ENCODE measurements around the gene MMAB.

MMAB gene

GRCh38 chr12:109615556-109616229 is 42.4 kb upstream of the MMAB start:
- Histone ChIP-seq H3K36me3 (ENCODE audit: control insufficient read depth in 4 of 4, insufficient read depth in 4 of 4, low read length in 3 of 4) (no peaks in the 10 kb centered on the region), H3K4me3 (ENCODE audit: control insufficient read depth in 1 of 7, extremely low read depth in 1 of 7, insufficient read depth in 4 of 7, low read depth in 2 of 7, low read length in 6 of 7) (no peak overlapping the region), H3K27me3 (replicated peaks in 2 of 5; ENCODE audit: control insufficient read depth in 4 of 5, insufficient read depth in 5 of 5, low read length in 4 of 5) (peaks cover 0 to 36% (median 10%) of the 10 kb centered on the region in 5 experiments), H3K4me1 (ENCODE audit: control extremely low read depth in 1 of 4, control insufficient read depth in 4 of 4, insufficient read depth in 4 of 4, low read length in 3 of 4) (no peaks in the 10 kb centered on the region), H3K9me3 (ENCODE audit: control extremely low read depth in 1 of 5, control insufficient read depth in 4 of 5, insufficient read depth in 2 of 5, low read depth in 1 of 5, low read length in 4 of 5) (no peaks in the 10 kb centered on the region), H3K27ac (ENCODE audit: insufficient read depth in 1 of 2, low read depth in 1 of 2, low read length in 2 of 2, poor library complexity in 1 of 2, severe bottlenecking in 2 of 2) (no peak overlapping the region)
- 84% methylated on average over 9 of the region's 14 CpGs for WGBS (ENCODE audit: insufficient coverage)
- DNase-seq: no peak
- POLR2A ChIA-PET: no interaction called here
- CTCF ChIA-PET: no interaction called here

- peaks cover 0 to 50% (median 16%) of the 10 kb centered on the region in 5 experiments for H3K27me3 ChIP-seq (replicated peaks in 2 of 5; ENCODE audit: control insufficient read depth in 4 of 5, insufficient read depth in 5 of 5, low read length in 4 of 5)
- WGBS (ENCODE audit: insufficient coverage): 72% methylated on average over 15 of the region's 26 CpGs
These were observed 40.5 kb upstream of the MMAB start for GRCh38 chr12:109613649-109614455.

GRCh38 chr12:109612975-109613502 is 39.7 kb upstream of the MMAB start:
- no peaks in the 10 kb centered on the region for H3K36me3 ChIP-seq (ENCODE audit: control insufficient read depth in 4 of 4, insufficient read depth in 4 of 4, low read length in 3 of 4)
- H3K9me3 ChIP-seq (ENCODE audit: control extremely low read depth in 1 of 5, control insufficient read depth in 4 of 5, insufficient read depth in 2 of 5, low read depth in 1 of 5, low read length in 4 of 5): no peaks in the 10 kb centered on the region
- H3K27ac ChIP-seq (ENCODE audit: insufficient read depth in 1 of 2, low read depth in 1 of 2, low read length in 2 of 2, poor library complexity in 1 of 2, severe bottlenecking in 2 of 2): no peak overlapping the region
- DNase-seq: no peak
- H3K27me3 ChIP-seq (replicated peaks in 2 of 5; ENCODE audit: control insufficient read depth in 4 of 5, insufficient read depth in 5 of 5, low read length in 4 of 5): peaks cover 0 to 50% (median 16%) of the 10 kb centered on the region in 5 experiments
- no peak overlapping the region for H3K4me3 ChIP-seq (ENCODE audit: control insufficient read depth in 1 of 7, extremely low read depth in 1 of 7, insufficient read depth in 4 of 7, low read depth in 2 of 7, low read length in 6 of 7)
- no CpG with 5 or more reads among the region's 5 CpGs for WGBS (ENCODE audit: insufficient coverage)
- POLR2A ChIA-PET: no interaction called here
- CTCF ChIA-PET: interaction anchor here (0.7 to 2.3 kb wide), 2 partner anchors 13 to 15 kb away, joined by 3 to 9 read pairs; no protein-coding TSS in a partner anchor
- H3K4me1 ChIP-seq (ENCODE audit: control extremely low read depth in 1 of 4, control insufficient read depth in 4 of 4, insufficient read depth in 4 of 4, low read length in 3 of 4): no peaks in the 10 kb centered on the region

More at GRCh38 chr12:109613649-109614455, 40.5 kb upstream of the MMAB start:
- Histone ChIP-seq H3K4me1 (ENCODE audit: control extremely low read depth in 1 of 4, control insufficient read depth in 4 of 4, insufficient read depth in 4 of 4, low read length in 3 of 4) (no peaks in the 10 kb centered on the region), H3K36me3 (ENCODE audit: control insufficient read depth in 4 of 4, insufficient read depth in 4 of 4, low read length in 3 of 4) (no peaks in the 10 kb centered on the region), H3K4me3 (ENCODE audit: control insufficient read depth in 1 of 7, extremely low read depth in 1 of 7, insufficient read depth in 4 of 7, low read depth in 2 of 7, low read length in 6 of 7) (no peak overlapping the region), H3K9me3 (ENCODE audit: control extremely low read depth in 1 of 5, control insufficient read depth in 4 of 5, insufficient read depth in 2 of 5, low read depth in 1 of 5, low read length in 4 of 5) (no peaks in the 10 kb centered on the region), H3K27ac (ENCODE audit: insufficient read depth in 1 of 2, low read depth in 1 of 2, low read length in 2 of 2, poor library complexity in 1 of 2, severe bottlenecking in 2 of 2) (no peak overlapping the region)
- no peak for DNase-seq
- POLR2A ChIA-PET: no interaction called here
- CTCF ChIA-PET: interaction anchor here (0.9 to 2.3 kb wide), 2 partner anchors 16 to 33 kb away, joined by 3 to 9 read pairs; no protein-coding TSS in a partner anchor

- ChIA-PET POLR2A (no interaction called here), CTCF (interaction anchor here (0.9 to 2.3 kb wide), 2 partner anchors 14 to 18 kb away, joined by 3 to 9 read pairs; no protein-coding TSS in a partner anchor)
- WGBS (ENCODE audit: insufficient coverage): 100% methylated on average over 2 of the region's 3 CpGs
- DNase-seq: no peak
- Histone ChIP-seq H3K27me3 (replicated peaks in 2 of 5; ENCODE audit: control insufficient read depth in 4 of 5, insufficient read depth in 5 of 5, low read length in 4 of 5) (peaks cover 0 to 57% (median 20%) of the 10 kb centered on the region in 5 experiments), H3K27ac (ENCODE audit: insufficient read depth in 1 of 2, low read depth in 1 of 2, low read length in 2 of 2, poor library complexity in 1 of 2, severe bottlenecking in 2 of 2) (no peak overlapping the region), H3K4me1 (ENCODE audit: control extremely low read depth in 1 of 4, control insufficient read depth in 4 of 4, insufficient read depth in 4 of 4, low read length in 3 of 4) (no peaks in the 10 kb centered on the region), H3K4me3 (ENCODE audit: control insufficient read depth in 1 of 7, extremely low read depth in 1 of 7, insufficient read depth in 4 of 7, low read depth in 2 of 7, low read length in 6 of 7) (no peak overlapping the region), H3K36me3 (ENCODE audit: control insufficient read depth in 4 of 4, insufficient read depth in 4 of 4, low read length in 3 of 4) (no peaks in the 10 kb centered on the region), H3K9me3 (ENCODE audit: control extremely low read depth in 1 of 5, control insufficient read depth in 4 of 5, insufficient read depth in 2 of 5, low read depth in 1 of 5, low read length in 4 of 5) (no peaks in the 10 kb centered on the region)
These were observed 38.7 kb upstream of the MMAB start for GRCh38 chr12:109612003-109612402.

GRCh38 chr12:109611223-109611622 is 37.9 kb upstream of the MMAB start:
- peaks cover 0 to 61% (median 20%) of the 10 kb centered on the region in 5 experiments for H3K27me3 ChIP-seq (replicated peaks in 2 of 5; ENCODE audit: control insufficient read depth in 4 of 5, insufficient read depth in 5 of 5, low read length in 4 of 5)
- 78% methylated on average over 8 of the region's 10 CpGs for WGBS (ENCODE audit: insufficient coverage)
- DNase-seq: no peak
- POLR2A ChIA-PET: no interaction called here
- H3K4me1 ChIP-seq (ENCODE audit: control extremely low read depth in 1 of 4, control insufficient read depth in 4 of 4, insufficient read depth in 4 of 4, low read length in 3 of 4): no peaks in the 10 kb centered on the region
- no peak overlapping the region for H3K27ac ChIP-seq (ENCODE audit: insufficient read depth in 1 of 2, low read depth in 1 of 2, low read length in 2 of 2, poor library complexity in 1 of 2, severe bottlenecking in 2 of 2)
- H3K9me3 ChIP-seq (ENCODE audit: control extremely low read depth in 1 of 5, control insufficient read depth in 4 of 5, insufficient read depth in 2 of 5, low read depth in 1 of 5, low read length in 4 of 5): no peaks in the 10 kb centered on the region
- CTCF ChIA-PET: no interaction called here
- H3K4me3 ChIP-seq (ENCODE audit: control insufficient read depth in 1 of 7, extremely low read depth in 1 of 7, insufficient read depth in 4 of 7, low read depth in 2 of 7, low read length in 6 of 7): no peak overlapping the region
- H3K36me3 ChIP-seq (ENCODE audit: control insufficient read depth in 4 of 4, insufficient read depth in 4 of 4, low read length in 3 of 4): no peaks in the 10 kb centered on the region

- H3K4me1 ChIP-seq (ENCODE audit: control extremely low read depth in 1 of 4, control insufficient read depth in 4 of 4, insufficient read depth in 4 of 4, low read length in 3 of 4): no peaks in the 10 kb centered on the region
- H3K9me3 ChIP-seq (ENCODE audit: control extremely low read depth in 1 of 5, control insufficient read depth in 4 of 5, insufficient read depth in 2 of 5, low read depth in 1 of 5, low read length in 4 of 5): no peaks in the 10 kb centered on the region
- CTCF ChIA-PET: no interaction called here
- WGBS (ENCODE audit: insufficient coverage): 100% methylated on average over 2 of the region's 4 CpGs
- peaks cover 0 to 68% (median 20%) of the 10 kb centered on the region in 5 experiments for H3K27me3 ChIP-seq (replicated peaks in 2 of 5; ENCODE audit: control insufficient read depth in 4 of 5, insufficient read depth in 5 of 5, low read length in 4 of 5)
- H3K36me3 ChIP-seq (ENCODE audit: control insufficient read depth in 4 of 4, insufficient read depth in 4 of 4, low read length in 3 of 4): no peaks in the 10 kb centered on the region
- DNase-seq: no peak
- H3K27ac ChIP-seq (ENCODE audit: insufficient read depth in 1 of 2, low read depth in 1 of 2, low read length in 2 of 2, poor library complexity in 1 of 2, severe bottlenecking in 2 of 2): no peak overlapping the region
- POLR2A ChIA-PET: no interaction called here
- H3K4me3 ChIP-seq (ENCODE audit: control insufficient read depth in 1 of 7, extremely low read depth in 1 of 7, insufficient read depth in 4 of 7, low read depth in 2 of 7, low read length in 6 of 7): no peak overlapping the region
These were observed 37.2 kb upstream of the MMAB start for GRCh38 chr12:109610523-109610922.

GRCh38 chr12:109609342-109609741 is 36.0 kb upstream of the MMAB start:
- DNase-seq: no peak
- H3K36me3 ChIP-seq (ENCODE audit: control insufficient read depth in 4 of 4, insufficient read depth in 4 of 4, low read length in 3 of 4): no peaks in the 10 kb centered on the region
- H3K27ac ChIP-seq (ENCODE audit: insufficient read depth in 1 of 2, low read depth in 1 of 2, low read length in 2 of 2, poor library complexity in 1 of 2, severe bottlenecking in 2 of 2): no peak overlapping the region
- H3K4me1 ChIP-seq (ENCODE audit: control extremely low read depth in 1 of 4, control insufficient read depth in 4 of 4, insufficient read depth in 4 of 4, low read length in 3 of 4): no peaks in the 10 kb centered on the region
- POLR2A ChIA-PET: no interaction called here
- peaks cover 0 to 69% (median 24%) of the 10 kb centered on the region in 5 experiments for H3K27me3 ChIP-seq (replicated peaks in 2 of 5; ENCODE audit: control insufficient read depth in 4 of 5, insufficient read depth in 5 of 5, low read length in 4 of 5)
- H3K4me3 ChIP-seq (ENCODE audit: control insufficient read depth in 1 of 7, extremely low read depth in 1 of 7, insufficient read depth in 4 of 7, low read depth in 2 of 7, low read length in 6 of 7): no peak overlapping the region
- no peaks in the 10 kb centered on the region for H3K9me3 ChIP-seq (ENCODE audit: control extremely low read depth in 1 of 5, control insufficient read depth in 4 of 5, insufficient read depth in 2 of 5, low read depth in 1 of 5, low read length in 4 of 5)
- CTCF ChIA-PET: interaction anchor here (0.8 kb wide), 1 partner anchor 168 kb away, joined by 3 read pairs; no protein-coding TSS in a partner anchor
- 78% methylated on average over 2 of the region's 2 CpGs for WGBS (ENCODE audit: insufficient coverage)
